GM18508 (cell line): ENCODE data around the gene NDUFB10.

Experiments used
- ATAC-seq: cut with Tn5 transposase; IDR thresholded peaks from one replicate; pipeline ENCODE4 v1.9.1; 2021; ENCODE audit warnings: moderate number of reproducible peaks; ENCODE audit not compliant: insufficient read depth, unreplicated experiment

The NDUFB10 gene

DNA sequence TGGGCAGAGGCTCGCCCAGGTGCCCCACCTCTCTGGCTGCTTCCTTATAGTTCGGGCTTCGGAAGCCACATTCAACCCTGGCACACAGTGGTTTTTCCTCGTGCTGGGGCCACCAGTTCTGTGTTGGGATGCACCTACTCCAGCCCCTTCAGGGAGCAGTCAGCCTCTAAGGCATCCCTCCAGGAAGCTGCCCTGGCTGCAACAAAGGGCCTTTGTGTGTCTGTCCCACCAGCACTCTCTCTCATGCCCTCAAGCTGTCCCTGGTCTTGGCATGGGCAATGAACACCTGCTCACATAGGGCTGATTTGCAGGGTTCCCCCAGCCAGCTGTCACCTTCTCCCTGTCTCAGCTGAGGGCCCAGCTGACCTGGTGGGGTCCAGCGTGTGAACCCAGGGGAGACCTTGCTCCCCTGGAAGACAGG, 22.7 kb downstream of the NDUFB10 start:
- ATAC-seq = no peak

DNA sequence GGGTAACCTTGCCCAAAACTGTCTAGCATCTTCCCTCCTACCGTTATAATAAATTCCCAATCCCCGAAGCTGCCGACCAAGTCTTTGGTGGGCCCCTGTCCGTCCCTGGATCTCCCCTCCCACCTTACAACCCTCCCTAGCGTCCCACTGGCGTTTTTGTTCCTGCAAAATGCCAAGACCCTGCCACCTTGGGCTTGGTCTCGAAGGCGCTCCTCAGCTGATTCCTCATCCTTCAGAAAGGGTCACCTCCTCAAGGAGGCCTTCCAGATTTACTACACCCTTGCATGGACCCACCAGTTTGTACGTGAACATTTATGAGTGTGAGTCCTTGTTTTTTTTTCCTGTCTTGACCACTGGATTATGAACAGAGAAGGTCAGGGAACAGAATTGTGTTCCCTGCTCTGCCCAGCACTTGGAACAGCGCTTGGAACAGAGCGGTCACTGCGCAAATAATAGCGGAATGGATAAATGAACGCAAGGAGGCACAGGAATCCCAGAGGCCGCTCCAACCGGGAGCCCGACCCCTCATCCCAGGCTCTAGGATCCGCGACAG, 23.7 kb downstream of the NDUFB10 start:
- no peak for ATAC-seq

DNA sequence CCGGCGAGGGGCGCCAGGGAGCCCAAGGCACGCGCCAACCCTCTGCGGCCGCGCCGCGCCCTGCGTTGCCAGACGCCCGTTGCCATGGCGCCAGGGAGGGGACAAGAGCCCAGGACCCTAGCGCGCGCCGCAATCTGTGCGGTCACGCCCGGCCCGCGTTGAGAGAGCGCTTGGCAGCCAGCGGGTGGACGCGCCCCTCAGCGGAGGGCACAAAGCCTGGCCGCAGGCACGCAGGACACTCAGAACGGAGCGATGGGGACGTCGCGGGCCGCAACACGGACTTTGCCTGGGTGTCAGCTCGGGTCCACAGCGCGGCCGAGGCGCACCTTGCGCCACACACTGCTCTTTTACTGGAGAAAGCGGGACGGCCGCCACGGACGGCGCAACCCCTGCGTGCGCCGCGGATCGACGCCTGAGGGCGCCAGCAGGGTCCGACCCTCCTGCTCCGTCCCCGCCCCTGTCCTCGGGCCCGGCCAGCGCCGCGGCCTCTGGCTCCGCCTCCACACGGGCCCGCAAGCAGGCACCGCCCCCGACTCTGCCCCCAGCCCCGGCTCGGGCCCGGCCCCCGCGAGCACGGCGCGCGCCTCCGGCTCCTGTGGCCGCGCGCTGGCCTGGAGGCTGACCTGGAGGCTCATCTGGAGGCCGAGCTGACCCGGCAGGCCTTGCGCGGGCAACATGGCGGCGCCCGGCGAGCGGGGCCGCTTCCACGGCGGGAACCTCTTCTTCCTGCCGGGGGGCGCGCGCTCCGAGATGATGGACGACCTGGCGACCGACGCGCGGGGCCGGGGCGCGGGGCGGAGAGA, 24.4 kb downstream of the NDUFB10 start, which contains the start of gene GFER:
TSS of gene GFER (plus strand) at position 650 of the 803 bp plus-strand sequence. CDS start at position 676, 26 bp downstream.
- ATAC-seq = no peak

- ATAC-seq = no peak
Observed at GRCh38 chr16:1984347-1985225, 25.2 kb downstream of the NDUFB10 start.

- ATAC-seq = no peak
Observed at GRCh38 chr16:1985466-1986150, 26.3 kb downstream of the NDUFB10 start.

GRCh38 chr16:1987198-1987597, 27.9 kb downstream of the NDUFB10 start:
- no peak for ATAC-seq

DNA sequence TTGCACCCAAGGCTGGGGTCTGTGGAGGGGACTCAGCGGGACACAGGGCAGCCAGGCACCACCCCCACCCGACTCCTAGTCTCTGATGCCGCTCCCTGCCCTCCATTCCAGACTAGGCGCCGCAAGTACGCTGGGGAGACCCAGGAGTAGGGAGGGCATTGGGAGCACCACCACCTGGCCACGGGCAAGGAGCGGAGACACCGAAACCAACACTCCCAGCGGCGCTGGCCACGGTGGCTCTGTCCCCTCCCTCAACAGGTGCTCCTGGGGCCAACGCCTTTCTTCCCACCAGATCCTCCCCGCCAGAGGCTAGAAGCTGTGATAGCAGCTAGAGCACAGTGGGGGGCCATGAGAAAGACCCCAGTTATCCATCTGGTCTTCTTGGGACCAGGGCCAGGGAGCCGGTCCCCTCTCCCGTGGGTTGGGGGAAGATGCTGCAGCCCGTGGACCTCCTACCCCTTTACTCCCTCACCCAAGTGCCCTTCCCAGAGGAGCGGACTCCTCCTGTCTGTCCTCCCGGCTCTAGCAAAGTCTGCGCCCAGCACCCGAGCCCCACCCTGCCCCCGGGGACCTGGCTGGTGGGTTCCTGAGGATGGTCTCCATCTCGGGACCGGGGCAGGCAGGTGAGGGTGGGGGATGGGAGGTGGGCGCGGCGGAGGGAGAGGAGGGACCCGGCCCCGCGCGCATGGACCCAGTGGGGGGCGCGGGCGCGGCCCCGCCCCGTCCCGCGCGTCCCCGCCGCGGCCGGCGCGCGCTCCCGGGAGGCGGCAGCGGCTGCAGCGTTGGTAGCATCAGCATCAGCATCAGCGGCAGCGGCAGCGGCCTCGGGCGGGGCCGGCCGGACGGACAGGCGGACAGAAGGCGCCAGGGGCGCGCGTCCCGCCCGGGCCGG, 30.1 kb downstream of the NDUFB10 start, which contains the start of gene SYNGR3:
TSS of gene SYNGR3 (plus strand) at position 762 of the 892 bp plus-strand sequence. CDS start 133 bp downstream, outside the sequence.
- no peak for ATAC-seq

DNA sequence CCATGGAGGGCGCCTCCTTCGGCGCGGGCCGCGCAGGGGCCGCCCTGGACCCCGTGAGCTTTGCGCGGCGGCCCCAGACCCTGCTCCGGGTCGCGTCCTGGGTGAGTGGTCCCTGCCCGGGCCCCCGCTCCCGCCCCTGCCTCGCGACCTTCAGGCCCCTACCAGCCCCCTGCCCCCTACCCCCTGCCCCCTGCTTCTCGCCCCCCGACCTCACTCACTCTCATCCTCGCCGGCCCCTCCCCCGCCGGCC, 30.7 kb downstream of the NDUFB10 start:
- no peak for ATAC-seq

DNA sequence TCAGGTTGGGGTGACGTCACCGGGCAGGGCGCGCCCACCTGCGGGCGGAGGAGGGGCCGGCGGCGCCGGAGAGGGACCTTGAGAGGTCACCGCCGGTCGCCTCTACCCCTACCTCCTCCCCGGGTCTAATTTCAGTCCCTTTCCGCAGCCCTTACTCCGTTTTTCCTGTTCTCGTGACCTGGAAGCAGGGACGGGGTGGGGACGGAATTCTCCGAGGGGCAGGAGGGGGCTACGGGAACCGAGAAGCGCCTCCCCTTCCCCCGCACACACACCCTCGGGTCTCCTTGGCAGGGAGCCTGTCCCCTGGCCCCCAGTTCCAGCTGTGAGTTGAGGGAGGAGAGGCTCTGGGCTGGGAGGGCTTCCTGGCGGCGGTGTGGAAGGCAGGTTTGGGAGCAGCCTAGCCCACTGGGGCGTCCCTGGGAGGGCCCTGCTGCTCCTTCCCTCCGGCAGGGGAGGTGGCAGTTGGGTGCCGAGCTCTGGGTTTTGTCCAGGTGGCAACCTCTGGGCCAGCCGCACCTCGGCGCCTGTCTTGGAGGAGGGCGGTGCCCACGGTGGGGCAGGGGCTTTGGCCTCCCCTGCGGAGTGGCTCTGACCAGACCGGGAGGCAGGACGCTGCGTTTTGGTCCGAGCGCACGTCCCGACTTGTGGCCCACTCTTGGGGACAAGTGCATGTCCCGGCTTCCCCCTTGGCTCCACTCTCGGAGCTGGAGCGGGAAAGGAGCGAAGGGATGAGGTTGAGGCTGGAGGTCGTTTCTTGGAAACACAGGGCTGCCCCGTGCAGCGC, 31.2 kb downstream of the NDUFB10 start:
- no peak for ATAC-seq

DNA sequence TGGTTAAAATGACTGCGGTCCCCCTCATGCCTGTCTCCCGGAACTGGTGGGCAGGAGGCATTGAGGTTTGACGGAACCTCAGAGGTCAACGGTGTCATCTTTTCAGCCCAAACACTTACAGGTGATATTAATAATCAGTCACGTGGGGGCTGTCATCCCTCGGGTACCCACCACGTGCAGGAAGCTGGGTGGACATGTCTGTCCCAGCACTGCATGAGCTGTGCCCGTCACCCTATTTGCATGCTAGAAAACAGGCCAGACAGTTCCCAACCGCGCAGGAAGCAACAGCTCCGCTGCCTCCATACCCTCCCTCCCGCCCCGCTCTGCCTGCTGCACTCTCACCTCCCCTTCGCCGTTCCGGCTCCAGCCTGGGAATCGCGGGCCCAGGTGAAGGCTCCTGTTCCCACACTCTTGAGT, 31.8 kb downstream of the NDUFB10 start:
- ATAC-seq = no peak

DNA sequence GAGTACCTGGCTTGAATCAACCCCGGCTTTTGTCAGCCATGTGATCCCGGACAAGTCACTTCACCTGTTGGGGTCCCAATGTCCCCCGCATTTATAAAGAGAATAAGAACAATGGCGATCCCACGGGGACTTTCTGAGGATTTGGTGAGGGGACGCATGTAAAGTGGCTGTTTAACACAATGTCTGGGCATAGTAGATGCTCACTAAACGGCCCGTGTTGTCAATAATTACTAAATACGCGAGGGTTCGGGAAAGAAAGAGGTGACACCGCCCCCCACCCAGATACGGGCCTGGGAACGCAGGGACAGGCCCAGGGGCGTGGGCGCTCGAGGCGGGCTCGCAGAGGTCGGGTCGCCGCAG, 32.2 kb downstream of the NDUFB10 start:
- ATAC-seq = no peak

DNA sequence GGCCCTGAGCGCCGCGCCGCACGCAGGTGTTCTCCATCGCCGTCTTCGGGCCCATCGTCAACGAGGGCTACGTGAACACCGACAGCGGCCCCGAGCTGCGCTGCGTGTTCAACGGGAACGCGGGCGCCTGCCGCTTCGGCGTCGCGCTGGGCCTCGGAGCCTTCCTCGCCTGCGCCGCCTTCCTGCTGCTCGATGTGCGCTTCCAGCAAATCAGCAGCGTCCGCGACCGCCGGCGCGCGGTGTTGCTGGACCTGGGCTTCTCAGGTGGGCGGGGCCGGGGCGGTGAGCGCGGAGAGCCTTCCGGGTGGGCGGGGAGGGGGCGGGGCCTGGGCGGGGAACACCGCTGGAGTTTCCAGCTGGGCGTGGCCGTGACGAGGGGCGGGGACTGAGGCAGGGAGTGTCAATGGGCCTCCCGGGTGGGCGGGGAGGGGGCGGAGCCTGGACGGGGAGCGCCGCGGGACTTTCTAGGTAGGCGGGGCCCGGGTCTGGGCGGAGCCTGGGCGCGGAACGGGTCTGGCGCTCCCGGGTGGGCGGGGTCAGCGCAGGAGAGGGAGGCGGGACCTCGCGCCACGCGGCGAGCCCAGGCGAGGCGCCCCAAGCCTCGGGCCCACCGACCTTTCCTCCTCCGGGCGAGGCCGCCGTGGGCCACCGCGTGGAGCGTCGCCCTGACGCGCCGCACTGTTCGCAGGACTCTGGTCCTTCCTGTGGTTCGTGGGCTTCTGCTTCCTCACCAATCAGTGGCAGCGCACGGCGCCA, 32.8 kb downstream of the NDUFB10 start:
- no peak for ATAC-seq

GRCh38 chr16:1992704-1993317, 33.5 kb downstream of the NDUFB10 start:
- ATAC-seq = no peak

DNA sequence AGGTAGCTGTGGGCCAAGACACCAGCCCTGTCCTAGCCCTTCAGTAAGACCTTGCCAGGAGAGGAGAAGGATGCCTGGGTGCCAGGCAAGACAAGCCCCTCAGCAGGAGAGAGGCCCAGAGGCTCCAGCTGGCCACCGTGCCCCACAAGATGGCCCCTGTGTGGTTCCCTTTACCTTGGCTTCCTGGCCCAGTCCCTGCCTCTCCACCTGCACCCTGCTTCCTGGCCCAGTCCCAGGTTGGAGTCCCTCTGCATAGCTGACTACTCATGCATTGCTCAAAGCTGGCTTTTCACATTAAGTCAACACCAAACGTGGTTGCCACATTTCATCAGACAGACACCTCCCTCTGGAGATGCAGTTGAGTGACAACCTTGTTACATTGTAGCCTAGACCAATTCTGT, 34.4 kb downstream of the NDUFB10 start:
- ATAC-seq = no peak

DNA sequence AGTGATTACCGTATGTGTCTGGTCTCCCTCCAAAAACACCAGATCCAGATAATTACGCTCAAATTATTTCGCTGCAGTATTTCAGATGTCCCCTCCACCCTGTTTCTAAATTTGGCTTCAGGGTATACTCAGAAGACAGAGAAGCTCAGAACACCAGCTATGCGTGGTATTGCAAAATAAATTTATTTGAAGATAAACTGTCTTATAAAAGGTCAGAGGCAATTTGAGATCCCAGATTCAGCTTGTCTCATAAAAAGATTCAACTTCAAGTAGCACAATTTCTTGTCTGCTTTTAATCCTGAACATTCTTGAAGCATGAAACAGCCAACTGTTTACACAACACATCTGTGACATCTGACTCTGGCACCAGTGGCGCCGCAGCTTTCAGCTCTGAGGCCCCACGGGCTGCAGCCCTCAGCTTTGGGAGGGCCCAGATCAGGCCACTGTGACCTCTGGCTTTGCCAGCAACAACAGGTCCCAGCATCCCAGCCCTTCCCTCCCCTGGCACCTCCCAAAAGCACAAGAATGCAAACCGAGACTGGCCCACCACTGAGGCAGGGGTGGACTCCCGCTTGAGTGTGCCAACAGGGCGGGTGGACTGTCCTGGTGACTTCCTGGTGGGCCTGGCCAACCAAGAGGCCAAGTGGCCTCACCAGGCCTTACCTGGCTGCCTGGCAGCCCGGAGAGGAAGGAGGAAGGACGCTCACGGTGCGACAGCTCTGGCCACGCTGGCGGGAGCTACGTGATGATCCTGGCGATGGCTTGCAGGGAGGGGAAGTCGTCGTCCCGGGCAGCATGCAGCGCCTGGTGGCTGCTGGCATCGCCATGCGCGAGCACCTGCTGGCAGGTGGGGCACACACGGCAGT, 38.4 kb downstream of the NDUFB10 start:
- ATAC-seq = no peak

- ATAC-seq = no peak
Observed at GRCh38 chr16:1998360-1998835, 39.1 kb downstream of the NDUFB10 start.
